ENCODE data around the gene NXF3.

DNA sequence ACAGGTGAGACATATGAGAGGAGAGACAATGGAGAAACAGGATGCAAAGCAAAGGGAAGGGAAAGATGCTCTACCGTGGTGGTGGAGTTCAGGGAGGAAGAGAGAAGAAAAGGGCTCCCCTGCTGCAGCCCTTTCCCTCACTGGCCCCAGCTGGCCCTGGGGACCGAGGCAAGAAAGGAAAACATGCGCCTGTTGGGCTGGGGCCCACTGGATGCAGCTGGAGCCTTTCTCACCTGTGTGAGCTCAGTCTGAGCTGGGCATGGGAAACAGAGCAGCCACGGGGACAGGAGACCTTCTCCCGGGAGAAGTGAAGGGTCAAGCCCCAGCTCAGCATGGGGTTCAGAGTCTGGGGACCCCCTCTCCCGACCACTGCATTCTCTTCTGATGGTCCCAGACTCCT lies 11.9 kb downstream of the NXF3 start:
- TF ChIP-seq, protein P1, sequence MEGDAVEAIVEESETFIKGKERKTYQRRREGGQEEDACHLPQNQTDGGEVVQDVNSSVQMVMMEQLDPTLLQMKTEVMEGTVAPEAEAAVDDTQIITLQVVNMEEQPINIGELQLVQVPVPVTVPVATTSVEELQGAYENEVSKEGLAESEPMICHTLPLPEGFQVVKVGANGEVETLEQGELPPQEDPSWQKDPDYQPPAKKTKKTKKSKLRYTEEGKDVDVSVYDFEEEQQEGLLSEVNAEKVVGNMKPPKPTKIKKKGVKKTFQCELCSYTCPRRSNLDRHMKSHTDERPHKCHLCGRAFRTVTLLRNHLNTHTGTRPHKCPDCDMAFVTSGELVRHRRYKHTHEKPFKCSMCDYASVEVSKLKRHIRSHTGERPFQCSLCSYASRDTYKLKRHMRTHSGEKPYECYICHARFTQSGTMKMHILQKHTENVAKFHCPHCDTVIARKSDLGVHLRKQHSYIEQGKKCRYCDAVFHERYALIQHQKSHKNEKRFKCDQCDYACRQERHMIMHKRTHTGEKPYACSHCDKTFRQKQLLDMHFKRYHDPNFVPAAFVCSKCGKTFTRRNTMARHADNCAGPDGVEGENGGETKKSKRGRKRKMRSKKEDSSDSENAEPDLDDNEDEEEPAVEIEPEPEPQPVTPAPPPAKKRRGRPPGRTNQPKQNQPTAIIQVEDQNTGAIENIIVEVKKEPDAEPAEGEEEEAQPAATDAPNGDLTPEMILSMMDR (IDR thresholded peaks at IDR 0.05; ENCODE audit: poor library complexity) = no peak
- TF ChIP-seq EZH2phosphoT487 (IDR thresholded peaks at IDR 0.05; ENCODE audit: low read depth, severe bottlenecking, unreplicated experiment) (no peak), EZH2 (IDR thresholded peaks at IDR 0.05; ENCODE audit: borderline replicate concordance) (no peak)
